Measurements from ENCODE around the gene CCDC91.

- TF ChIP-seq CTCF (IDR thresholded peaks at IDR 0.05; ENCODE audit: insufficient read depth, low read length, poor library complexity, severe bottlenecking) (no peak), EZH2phosphoT487 (conservative IDR thresholded peaks at IDR 0.05; ENCODE audit: low read length) (no peak)
These were observed 42.1 kb downstream of the CCDC91 start for GRCh38 chr12:28232211-28232928.

All from SU-DHL-6 (cell line).